ENCODE results near the gene LIN7A. TPM values are rescaled to one million over a fixed set of nuclear protein-coding genes. Genes with fewer than 3 reads are reported as not detected.

LIN7A gene
- polyA plus RNA-seq, 1 donor from 2014 or later, result 31.5 TPM

DNA sequence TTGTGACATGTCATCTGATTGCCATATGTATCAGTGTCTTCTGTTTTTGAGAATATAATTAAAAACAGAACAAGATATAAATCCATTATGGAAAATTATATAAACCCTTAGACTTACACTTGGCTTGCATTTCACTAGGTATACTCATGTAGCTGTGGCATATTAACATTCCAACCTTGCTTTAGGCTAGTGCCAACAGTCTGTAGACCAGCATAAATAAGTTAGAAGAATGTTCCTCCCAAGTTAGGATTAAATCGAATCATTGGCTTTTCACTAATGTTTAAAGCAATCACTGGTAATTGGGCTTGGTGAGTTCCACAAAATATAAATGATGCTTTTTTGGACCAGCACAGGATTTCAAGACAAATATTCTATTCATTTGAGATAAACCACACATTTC, 103.0 kb downstream of the LIN7A start:
- Histone ChIP-seq H3K9me2 (ENCODE audit: insufficient read depth, low read length) (no peaks in the 10 kb centered on the region), H4K20me1 (ENCODE audit: insufficient read depth) (no peaks in the 10 kb centered on the region), H3K9ac (ENCODE audit: low read length) (no peak overlapping the region), H3K27me3 (ENCODE audit: insufficient read depth, low read depth, low read length) (no peaks in the 10 kb centered on the region), H3K4me3 (ENCODE audit: low read length) (no peak overlapping the region), H3K9me3 (ENCODE audit: low read length) (no peaks in the 10 kb centered on the region), H3K27ac (ENCODE audit: low read length) (no peak overlapping the region), H3F3A (ENCODE audit: insufficient read depth, low read length, poor library complexity, severe bottlenecking) (no peaks in the 10 kb centered on the region), H3K4me2 (ENCODE audit: low read length) (no peak overlapping the region), H3K36me3 (ENCODE audit: insufficient read depth, low read length) (no peaks in the 10 kb centered on the region), H3K79me2 (replicated peaks; ENCODE audit: insufficient read depth, low read length) (no peaks in the 10 kb centered on the region), H2AFZ (ENCODE audit: low read depth, low read length) (no peak overlapping the region)
- TF ChIP-seq, protein P1, sequence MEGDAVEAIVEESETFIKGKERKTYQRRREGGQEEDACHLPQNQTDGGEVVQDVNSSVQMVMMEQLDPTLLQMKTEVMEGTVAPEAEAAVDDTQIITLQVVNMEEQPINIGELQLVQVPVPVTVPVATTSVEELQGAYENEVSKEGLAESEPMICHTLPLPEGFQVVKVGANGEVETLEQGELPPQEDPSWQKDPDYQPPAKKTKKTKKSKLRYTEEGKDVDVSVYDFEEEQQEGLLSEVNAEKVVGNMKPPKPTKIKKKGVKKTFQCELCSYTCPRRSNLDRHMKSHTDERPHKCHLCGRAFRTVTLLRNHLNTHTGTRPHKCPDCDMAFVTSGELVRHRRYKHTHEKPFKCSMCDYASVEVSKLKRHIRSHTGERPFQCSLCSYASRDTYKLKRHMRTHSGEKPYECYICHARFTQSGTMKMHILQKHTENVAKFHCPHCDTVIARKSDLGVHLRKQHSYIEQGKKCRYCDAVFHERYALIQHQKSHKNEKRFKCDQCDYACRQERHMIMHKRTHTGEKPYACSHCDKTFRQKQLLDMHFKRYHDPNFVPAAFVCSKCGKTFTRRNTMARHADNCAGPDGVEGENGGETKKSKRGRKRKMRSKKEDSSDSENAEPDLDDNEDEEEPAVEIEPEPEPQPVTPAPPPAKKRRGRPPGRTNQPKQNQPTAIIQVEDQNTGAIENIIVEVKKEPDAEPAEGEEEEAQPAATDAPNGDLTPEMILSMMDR (IDR thresholded peaks at IDR 0.05; ENCODE audit: poor library complexity, severe bottlenecking), result no peak
- no peak for TF ChIP-seq POLR2AphosphoS5 (IDR thresholded peaks at IDR 0.05)
- TF ChIP-seq EP300 (conservative IDR thresholded peaks at IDR 0.05; ENCODE audit: poor library complexity, severe bottlenecking), result no peak
- TF ChIP-seq SMC3 (conservative IDR thresholded peaks at IDR 0.05; ENCODE audit: poor library complexity), result no peak
- TF ChIP-seq, protein P2, sequence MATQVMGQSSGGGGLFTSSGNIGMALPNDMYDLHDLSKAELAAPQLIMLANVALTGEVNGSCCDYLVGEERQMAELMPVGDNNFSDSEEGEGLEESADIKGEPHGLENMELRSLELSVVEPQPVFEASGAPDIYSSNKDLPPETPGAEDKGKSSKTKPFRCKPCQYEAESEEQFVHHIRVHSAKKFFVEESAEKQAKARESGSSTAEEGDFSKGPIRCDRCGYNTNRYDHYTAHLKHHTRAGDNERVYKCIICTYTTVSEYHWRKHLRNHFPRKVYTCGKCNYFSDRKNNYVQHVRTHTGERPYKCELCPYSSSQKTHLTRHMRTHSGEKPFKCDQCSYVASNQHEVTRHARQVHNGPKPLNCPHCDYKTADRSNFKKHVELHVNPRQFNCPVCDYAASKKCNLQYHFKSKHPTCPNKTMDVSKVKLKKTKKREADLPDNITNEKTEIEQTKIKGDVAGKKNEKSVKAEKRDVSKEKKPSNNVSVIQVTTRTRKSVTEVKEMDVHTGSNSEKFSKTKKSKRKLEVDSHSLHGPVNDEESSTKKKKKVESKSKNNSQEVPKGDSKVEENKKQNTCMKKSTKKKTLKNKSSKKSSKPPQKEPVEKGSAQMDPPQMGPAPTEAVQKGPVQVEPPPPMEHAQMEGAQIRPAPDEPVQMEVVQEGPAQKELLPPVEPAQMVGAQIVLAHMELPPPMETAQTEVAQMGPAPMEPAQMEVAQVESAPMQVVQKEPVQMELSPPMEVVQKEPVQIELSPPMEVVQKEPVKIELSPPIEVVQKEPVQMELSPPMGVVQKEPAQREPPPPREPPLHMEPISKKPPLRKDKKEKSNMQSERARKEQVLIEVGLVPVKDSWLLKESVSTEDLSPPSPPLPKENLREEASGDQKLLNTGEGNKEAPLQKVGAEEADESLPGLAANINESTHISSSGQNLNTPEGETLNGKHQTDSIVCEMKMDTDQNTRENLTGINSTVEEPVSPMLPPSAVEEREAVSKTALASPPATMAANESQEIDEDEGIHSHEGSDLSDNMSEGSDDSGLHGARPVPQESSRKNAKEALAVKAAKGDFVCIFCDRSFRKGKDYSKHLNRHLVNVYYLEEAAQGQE (IDR thresholded peaks at IDR 0.05; ENCODE audit: borderline replicate concordance), result no peak
- TF ChIP-seq RAD21 (conservative IDR thresholded peaks at IDR 0.05), result no peak
- no peak for TF ChIP-seq MXI1 (conservative IDR thresholded peaks at IDR 0.05; ENCODE audit: poor library complexity, severe bottlenecking)
- no peak for TF ChIP-seq EZH2 (IDR thresholded peaks at IDR 0.05; ENCODE audit: borderline replicate concordance, insufficient read depth, low read length, poor library complexity, severe bottlenecking)
- TF ChIP-seq TAF1 (IDR thresholded peaks at IDR 0.05; ENCODE audit: low read depth), result no peak

DNA sequence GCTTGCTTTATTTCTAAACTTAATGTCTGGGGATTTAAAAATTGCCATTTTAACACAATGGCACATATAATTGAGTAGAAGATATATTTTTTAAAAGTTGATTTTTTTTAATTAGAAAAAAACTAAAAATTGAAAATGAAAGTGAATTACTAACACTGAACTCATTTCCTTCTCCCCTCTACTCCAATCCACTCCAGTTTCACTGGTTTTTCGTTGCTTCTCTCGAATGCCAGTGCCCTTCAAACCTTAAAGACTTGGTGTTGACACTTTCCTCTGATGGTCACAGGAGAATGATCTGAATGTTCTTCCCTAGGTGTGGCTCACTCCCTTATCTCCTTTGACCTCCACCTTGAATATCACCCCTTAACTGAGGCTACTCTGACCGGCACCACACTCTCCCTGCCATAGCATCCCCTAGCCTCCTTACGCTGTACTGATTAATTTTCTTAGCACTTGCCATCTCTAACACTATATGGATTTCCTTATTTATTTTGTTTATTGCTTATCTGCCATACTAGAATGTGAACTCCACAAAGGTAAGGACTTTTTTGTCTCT, 107.1 kb downstream of the LIN7A start:
- Histone ChIP-seq H3K9me2 (ENCODE audit: insufficient read depth, low read length) (no peaks in the 10 kb centered on the region), H3K4me2 (ENCODE audit: low read length) (no peak overlapping the region)
- TF ChIP-seq, protein P1 (IDR thresholded peaks at IDR 0.05; ENCODE audit: poor library complexity, severe bottlenecking), result no peak
- no peak for TF ChIP-seq EZH2 (IDR thresholded peaks at IDR 0.05; ENCODE audit: borderline replicate concordance, insufficient read depth, low read length, poor library complexity, severe bottlenecking)

More for the DNA sequence above, 107.1 kb downstream of the LIN7A start:
- no peak overlapping the region for H2AFZ ChIP-seq (ENCODE audit: low read depth, low read length)
- no peaks in the 10 kb centered on the region for H3K36me3 ChIP-seq (ENCODE audit: insufficient read depth, low read length)
- no peak overlapping the region for H3K4me3 ChIP-seq (ENCODE audit: low read length)
- H4K20me1 ChIP-seq (ENCODE audit: insufficient read depth), result no peaks in the 10 kb centered on the region
- no peaks in the 10 kb centered on the region for H3K79me2 ChIP-seq (replicated peaks; ENCODE audit: insufficient read depth, low read length)
- no peaks in the 10 kb centered on the region for H3K27me3 ChIP-seq (ENCODE audit: insufficient read depth, low read depth, low read length)
- no peaks in the 10 kb centered on the region for H3K9me3 ChIP-seq (ENCODE audit: low read length)
- H3K9ac ChIP-seq (ENCODE audit: low read length), result no peak overlapping the region
- no peaks in the 10 kb centered on the region for H3F3A ChIP-seq (ENCODE audit: insufficient read depth, low read length, poor library complexity, severe bottlenecking)
- no peak overlapping the region for H3K27ac ChIP-seq (ENCODE audit: low read length)

Measured in neural cell (in vitro differentiated cells).